HFF-Myc (cell line): ENCODE data around the gene TBP.

Experiments
- DNase-seq: peaks from one replicate; pipeline ENCODE4 v3.0.0-alpha.2; 2011; ENCODE audit warnings: low read depth; ENCODE audit errors: extremely low read depth
- H3K4me3 ChIP-seq: replicated peaks from 2 replicates; pipeline ENCODE4 v1.5.1; 2011; ENCODE audit warnings: low read depth, mild to moderate bottlenecking, control low read depth, low read length
- TF ChIP-seq, protein P1 (sequence below): IDR thresholded peaks from 2 replicates; pipeline ENCODE4 v1.5.1; 2012; ENCODE audit warnings: mild to moderate bottlenecking, low read depth, low read length, control low read depth; ENCODE audit errors: missing control alignments

TBP gene

DNA sequence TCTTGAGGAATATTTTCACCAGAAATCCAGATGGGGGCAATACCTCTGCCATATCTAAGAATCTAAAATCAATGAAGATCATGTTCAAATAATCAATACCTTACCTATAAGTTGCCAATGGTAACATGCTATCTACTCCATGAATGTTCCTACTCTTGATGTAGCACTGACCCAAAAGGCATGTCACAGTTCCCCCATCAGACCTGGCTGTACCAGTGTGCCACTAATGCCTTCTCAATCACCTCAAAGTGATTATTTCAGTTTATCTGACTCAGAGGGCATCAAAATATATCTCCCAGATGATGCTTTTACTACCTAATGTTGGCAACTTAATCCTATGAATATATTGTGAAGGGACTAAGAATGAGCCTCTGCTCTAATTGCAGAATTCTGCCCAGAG is 24.7 kb downstream of the TBP start:
- TF ChIP-seq, protein P1, sequence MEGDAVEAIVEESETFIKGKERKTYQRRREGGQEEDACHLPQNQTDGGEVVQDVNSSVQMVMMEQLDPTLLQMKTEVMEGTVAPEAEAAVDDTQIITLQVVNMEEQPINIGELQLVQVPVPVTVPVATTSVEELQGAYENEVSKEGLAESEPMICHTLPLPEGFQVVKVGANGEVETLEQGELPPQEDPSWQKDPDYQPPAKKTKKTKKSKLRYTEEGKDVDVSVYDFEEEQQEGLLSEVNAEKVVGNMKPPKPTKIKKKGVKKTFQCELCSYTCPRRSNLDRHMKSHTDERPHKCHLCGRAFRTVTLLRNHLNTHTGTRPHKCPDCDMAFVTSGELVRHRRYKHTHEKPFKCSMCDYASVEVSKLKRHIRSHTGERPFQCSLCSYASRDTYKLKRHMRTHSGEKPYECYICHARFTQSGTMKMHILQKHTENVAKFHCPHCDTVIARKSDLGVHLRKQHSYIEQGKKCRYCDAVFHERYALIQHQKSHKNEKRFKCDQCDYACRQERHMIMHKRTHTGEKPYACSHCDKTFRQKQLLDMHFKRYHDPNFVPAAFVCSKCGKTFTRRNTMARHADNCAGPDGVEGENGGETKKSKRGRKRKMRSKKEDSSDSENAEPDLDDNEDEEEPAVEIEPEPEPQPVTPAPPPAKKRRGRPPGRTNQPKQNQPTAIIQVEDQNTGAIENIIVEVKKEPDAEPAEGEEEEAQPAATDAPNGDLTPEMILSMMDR, result no peak
- H3K4me3 ChIP-seq, result no peak overlapping the region
- no peak for DNase-seq

DNA sequence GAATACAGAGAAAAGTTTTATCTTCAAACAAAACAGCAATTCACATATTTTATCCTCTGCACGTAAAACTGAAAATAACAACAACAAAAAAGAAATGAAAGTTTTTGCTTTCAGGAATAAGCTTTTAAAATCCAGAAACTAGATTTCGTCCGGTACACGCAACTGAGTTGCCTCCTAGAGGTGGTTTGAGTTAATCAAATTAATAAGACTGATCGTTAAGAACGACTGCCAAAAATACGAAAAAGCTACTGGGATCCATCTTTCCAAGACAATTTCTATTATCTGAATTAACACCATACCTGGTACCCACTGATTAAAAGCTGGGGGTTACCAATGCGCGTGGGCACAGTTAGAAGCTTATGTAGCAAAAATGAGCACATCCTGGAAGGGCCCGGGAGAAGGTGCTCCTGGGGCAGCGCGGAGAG is 29.6 kb downstream of the TBP start:
- TF ChIP-seq, protein P1, result no peak
- H3K4me3 ChIP-seq, result peak overlapping the region; percentile 91

DNA sequence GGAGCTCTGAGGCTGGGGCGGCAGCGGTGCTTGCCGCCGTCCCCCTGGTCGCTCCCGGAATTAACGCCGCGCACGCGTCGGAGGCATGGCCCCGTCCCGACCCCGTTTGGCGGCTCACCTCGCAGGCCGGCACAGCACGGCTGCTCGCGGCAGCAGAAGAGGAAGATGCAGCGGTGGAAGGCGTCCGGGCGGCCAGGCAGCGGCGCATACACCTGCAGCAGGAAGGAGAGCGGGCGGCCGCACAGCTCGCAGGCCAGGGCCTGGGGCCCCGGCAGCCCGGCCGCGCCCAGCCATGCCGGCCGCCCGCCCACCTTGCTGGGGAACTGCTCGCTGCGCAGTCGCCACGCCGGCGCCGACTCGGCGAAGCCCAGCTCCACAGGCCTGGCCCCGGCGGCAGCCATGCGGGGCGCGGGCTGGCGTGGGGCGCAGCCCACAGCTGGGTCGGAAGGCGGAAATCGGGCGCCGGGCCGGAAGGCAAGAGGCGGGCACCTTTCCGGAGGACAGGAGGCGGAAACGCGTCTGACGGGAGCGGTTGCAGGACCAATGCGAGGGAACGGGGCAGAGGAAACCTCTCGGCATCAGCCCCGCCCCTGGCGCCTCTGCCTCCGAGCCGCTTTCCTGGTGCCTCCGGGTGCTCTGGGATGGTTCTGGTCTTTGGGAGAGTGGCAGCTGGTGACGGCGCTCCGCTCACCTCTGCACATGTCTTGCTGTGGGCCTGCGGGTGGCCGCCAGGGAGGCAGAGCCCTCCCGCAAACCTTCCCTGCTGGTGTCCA is 30.2 kb downstream of the TBP start, which contains the start of gene PDCD2:
PDCD2 (minus strand) TSS at position 457 of the 773 bp plus-strand sequence; CDS start at position 401, 56 bp downstream.
- TF ChIP-seq, protein P1, result no peak
- DNase-seq, result peak; percentile 66
- peak within 1 kb of the TSS; percentile 91 for H3K4me3 ChIP-seq

More for the DNA sequence above, 29.6 kb downstream of the TBP start:
- DNase-seq, result no peak

DNA sequence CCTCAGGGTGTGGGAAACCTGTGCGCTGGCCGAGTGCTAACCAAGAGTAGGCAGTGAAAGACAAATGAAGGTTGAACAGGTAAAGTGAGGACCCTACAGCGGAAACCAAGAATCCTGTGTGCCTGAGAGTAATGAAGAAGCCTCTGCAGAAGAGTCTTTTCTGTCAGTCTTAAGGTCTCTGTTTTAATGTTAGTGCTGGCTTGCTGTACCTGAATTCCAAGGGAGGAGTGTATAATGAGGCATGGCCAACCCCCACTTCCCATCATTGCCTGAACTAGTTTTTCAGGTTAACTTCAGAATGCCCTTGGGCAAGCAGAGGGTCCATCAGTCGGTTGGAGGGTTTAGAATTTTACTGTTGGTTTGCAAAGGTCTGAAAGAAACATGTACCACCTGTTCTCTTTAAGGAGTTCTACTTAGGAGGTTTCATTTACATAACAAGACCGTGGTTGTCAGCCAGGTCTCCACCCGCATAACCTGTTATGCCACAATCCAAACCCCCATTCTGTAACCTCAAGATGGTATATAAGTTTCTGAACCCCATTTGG is 30.9 kb downstream of the TBP start:
- H3K4me3 ChIP-seq, result peak overlapping the region; percentile 91
- DNase-seq, result no peak
- TF ChIP-seq, protein P1, result no peak

DNA sequence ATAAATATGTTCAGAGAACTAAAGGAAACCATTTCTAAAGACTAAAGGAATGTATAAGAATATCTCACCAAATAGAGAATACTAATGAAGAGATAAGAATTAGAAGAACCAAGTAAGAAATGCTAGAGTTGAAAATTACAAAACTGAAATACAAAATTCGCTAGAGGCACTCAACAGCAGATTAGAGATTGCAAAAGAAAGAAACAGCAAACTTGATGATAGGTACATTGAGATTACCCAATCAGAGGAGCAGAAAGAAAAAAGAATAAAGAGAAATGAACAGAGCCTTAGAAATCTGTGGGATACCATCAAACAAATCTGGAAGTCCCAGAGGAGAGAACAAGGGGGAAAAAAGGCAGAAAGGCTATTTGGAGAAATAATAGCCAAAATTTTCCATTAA is 36.6 kb downstream of the TBP start:
- no peak overlapping the region for H3K4me3 ChIP-seq
- no peak for DNase-seq
- TF ChIP-seq, protein P1, result no peak

DNA sequence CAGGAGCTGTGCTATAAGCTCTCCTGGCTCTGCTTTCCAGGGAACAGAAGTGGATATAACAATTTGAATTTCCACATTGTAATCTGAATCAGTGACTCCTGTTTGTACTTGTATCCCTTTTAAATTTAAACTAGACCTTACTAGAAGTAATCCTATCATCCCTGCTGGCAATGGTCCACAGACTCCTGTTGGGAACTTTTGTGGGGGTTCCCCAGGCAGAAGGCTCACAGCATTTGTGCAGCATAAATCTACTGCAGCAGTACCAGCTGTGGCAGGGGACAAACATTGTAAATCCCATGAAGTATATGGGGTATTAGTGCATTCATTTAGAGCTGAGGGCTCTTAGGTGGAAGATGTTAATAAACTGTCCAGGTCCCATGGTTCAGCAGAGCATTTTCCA is 42.3 kb downstream of the TBP start:
- H3K4me3 ChIP-seq, result no peak overlapping the region
- no peak for DNase-seq
- TF ChIP-seq, protein P1, result no peak
